ENCODE measurements around the gene IRX5.

Gene IRX5

GRCh38 chr16:54921206-54921824 is 9.3 kb upstream of the IRX5 start:
- Histone ChIP-seq H3K4me1 (ENCODE audit: control insufficient read depth, insufficient read depth, low read length) (peaks cover 16% of the 10 kb centered on the region), H3K27me3 (replicated peaks; ENCODE audit: control insufficient read depth, insufficient read depth, low read length) (no peaks in the 10 kb centered on the region), H3K4me3 (ENCODE audit: low read length) (no peak overlapping the region), H3K9me3 (ENCODE audit: control insufficient read depth, low read length) (no peaks in the 10 kb centered on the region), H3K36me3 (ENCODE audit: control insufficient read depth, insufficient read depth, low read length, severe bottlenecking) (peaks cover 19% of the 10 kb centered on the region), H3K9ac (ENCODE audit: low read length) (no peak overlapping the region)
- DNase-seq (ENCODE audit: low read depth), result peak; percentile 13

- Histone ChIP-seq H3K4me1 (ENCODE audit: control insufficient read depth, insufficient read depth, low read length) (peaks cover 27% of the 10 kb centered on the region), H3K27me3 (replicated peaks; ENCODE audit: control insufficient read depth, insufficient read depth, low read length) (no peaks in the 10 kb centered on the region), H3K36me3 (ENCODE audit: control insufficient read depth, insufficient read depth, low read length, severe bottlenecking) (peaks cover 12% of the 10 kb centered on the region), H3K9me3 (ENCODE audit: control insufficient read depth, low read length) (no peaks in the 10 kb centered on the region), H3K9ac (ENCODE audit: low read length) (no peak overlapping the region), H3K4me3 (ENCODE audit: low read length) (no peak overlapping the region)
- no peak for DNase-seq (ENCODE audit: low read depth)
These were observed 7.6 kb upstream of the IRX5 start for GRCh38 chr16:54923055-54923473.

GRCh38 chr16:54923988-54924387 is 6.7 kb upstream of the IRX5 start:
- Histone ChIP-seq H3K9me3 (ENCODE audit: control insufficient read depth, low read length) (no peaks in the 10 kb centered on the region), H3K4me3 (ENCODE audit: low read length) (no peak overlapping the region), H3K4me1 (ENCODE audit: control insufficient read depth, insufficient read depth, low read length) (peaks cover 27% of the 10 kb centered on the region), H3K9ac (ENCODE audit: low read length) (no peak overlapping the region), H3K36me3 (ENCODE audit: control insufficient read depth, insufficient read depth, low read length, severe bottlenecking) (peaks cover 8% of the 10 kb centered on the region), H3K27me3 (replicated peaks; ENCODE audit: control insufficient read depth, insufficient read depth, low read length) (no peaks in the 10 kb centered on the region)
- DNase-seq (ENCODE audit: low read depth), result no peak

- H3K4me3 ChIP-seq (ENCODE audit: low read length), result peak overlapping the region; percentile 93
- peaks cover 22% of the 10 kb centered on the region for H3K4me1 ChIP-seq (ENCODE audit: control insufficient read depth, insufficient read depth, low read length)
These were observed 4.4 kb upstream of the IRX5 start for GRCh38 chr16:54926166-54926838.

GRCh38 chr16:54927125-54928015 is 3.3 kb upstream of the IRX5 start:
- peak; percentile 7 for DNase-seq (ENCODE audit: low read depth)
- H3K27me3 ChIP-seq (replicated peaks; ENCODE audit: control insufficient read depth, insufficient read depth, low read length), result no peaks in the 10 kb centered on the region
- H3K4me3 ChIP-seq (ENCODE audit: low read length), result peak overlapping the region; percentile 93

More at GRCh38 chr16:54926166-54926838, 4.4 kb upstream of the IRX5 start:
- DNase-seq (ENCODE audit: low read depth), result peak; percentile 64
- Histone ChIP-seq H3K9ac (ENCODE audit: low read length) (peak overlapping the region; percentile 82), H3K27me3 (replicated peaks; ENCODE audit: control insufficient read depth, insufficient read depth, low read length) (no peaks in the 10 kb centered on the region), H3K36me3 (ENCODE audit: control insufficient read depth, insufficient read depth, low read length, severe bottlenecking) (no peaks in the 10 kb centered on the region), H3K9me3 (ENCODE audit: control insufficient read depth, low read length) (no peaks in the 10 kb centered on the region)

GRCh38 chr16:54928016-54928356 is 2.7 kb upstream of the IRX5 start:
- H3K9ac ChIP-seq (ENCODE audit: low read length), result peak overlapping the region; percentile 82
- DNase-seq (ENCODE audit: low read depth), result peak; percentile 71
- no peaks in the 10 kb centered on the region for H3K36me3 ChIP-seq (ENCODE audit: control insufficient read depth, insufficient read depth, low read length, severe bottlenecking)
- H3K9me3 ChIP-seq (ENCODE audit: control insufficient read depth, low read length), result no peaks in the 10 kb centered on the region
- no peaks in the 10 kb centered on the region for H3K27me3 ChIP-seq (replicated peaks; ENCODE audit: control insufficient read depth, insufficient read depth, low read length)
- peak overlapping the region; percentile 93 for H3K4me3 ChIP-seq (ENCODE audit: low read length)
- peaks cover 18% of the 10 kb centered on the region for H3K4me1 ChIP-seq (ENCODE audit: control insufficient read depth, insufficient read depth, low read length)

More at GRCh38 chr16:54927125-54928015, 3.3 kb upstream of the IRX5 start:
- Histone ChIP-seq H3K9me3 (ENCODE audit: control insufficient read depth, low read length) (no peaks in the 10 kb centered on the region), H3K9ac (ENCODE audit: low read length) (peak overlapping the region; percentile 82), H3K36me3 (ENCODE audit: control insufficient read depth, insufficient read depth, low read length, severe bottlenecking) (no peaks in the 10 kb centered on the region), H3K4me1 (ENCODE audit: control insufficient read depth, insufficient read depth, low read length) (peaks cover 18% of the 10 kb centered on the region)

- peak; percentile 77 for DNase-seq (ENCODE audit: low read depth)
- Histone ChIP-seq H3K4me3 (ENCODE audit: low read length) (peak overlapping the region; percentile 93), H3K36me3 (ENCODE audit: control insufficient read depth, insufficient read depth, low read length, severe bottlenecking) (no peaks in the 10 kb centered on the region), H3K4me1 (ENCODE audit: control insufficient read depth, insufficient read depth, low read length) (peaks cover 18% of the 10 kb centered on the region), H3K9ac (ENCODE audit: low read length) (peak overlapping the region; percentile 82), H3K27me3 (replicated peaks; ENCODE audit: control insufficient read depth, insufficient read depth, low read length) (no peaks in the 10 kb centered on the region), H3K9me3 (ENCODE audit: control insufficient read depth, low read length) (no peaks in the 10 kb centered on the region)
These were observed 2.1 kb upstream of the IRX5 start for GRCh38 chr16:54928411-54929089.

- H3K9me3 ChIP-seq (ENCODE audit: control insufficient read depth, low read length), result no peaks in the 10 kb centered on the region
- H3K9ac ChIP-seq (ENCODE audit: low read length), result peak overlapping the region; percentile 85
- peak; percentile 100 for DNase-seq (ENCODE audit: low read depth)
- H3K4me3 ChIP-seq (ENCODE audit: low read length), result peak overlapping the region; percentile 93
- no peaks in the 10 kb centered on the region for H3K36me3 ChIP-seq (ENCODE audit: control insufficient read depth, insufficient read depth, low read length, severe bottlenecking)
- H3K27me3 ChIP-seq (replicated peaks; ENCODE audit: control insufficient read depth, insufficient read depth, low read length), result no peaks in the 10 kb centered on the region
- peaks cover 18% of the 10 kb centered on the region for H3K4me1 ChIP-seq (ENCODE audit: control insufficient read depth, insufficient read depth, low read length)
These were observed 1.3 kb upstream of the IRX5 start for GRCh38 chr16:54929090-54930004.

GRCh38 chr16:54930869-54931119 is 129 bp downstream of the IRX5 start:
- H3K4me1 ChIP-seq (ENCODE audit: control insufficient read depth, insufficient read depth, low read length), result peaks cover 15% of the 10 kb centered on the region
- H3K4me3 ChIP-seq (ENCODE audit: low read length), result peak overlapping the region; percentile 87
- peak overlapping the region; percentile 93 for H3K9ac ChIP-seq (ENCODE audit: low read length)
- H3K36me3 ChIP-seq (ENCODE audit: control insufficient read depth, insufficient read depth, low read length, severe bottlenecking), result no peaks in the 10 kb centered on the region
- DNase-seq (ENCODE audit: low read depth), result no peak
- H3K9me3 ChIP-seq (ENCODE audit: control insufficient read depth, low read length), result no peaks in the 10 kb centered on the region
- no peaks in the 10 kb centered on the region for H3K27me3 ChIP-seq (replicated peaks; ENCODE audit: control insufficient read depth, insufficient read depth, low read length)

GRCh38 chr16:54931120-54932014 is 702 bp downstream of the IRX5 start:
- Histone ChIP-seq H3K36me3 (ENCODE audit: control insufficient read depth, insufficient read depth, low read length, severe bottlenecking) (no peaks in the 10 kb centered on the region), H3K9ac (ENCODE audit: low read length) (peak overlapping the region; percentile 93), H3K4me1 (ENCODE audit: control insufficient read depth, insufficient read depth, low read length) (peaks cover 11% of the 10 kb centered on the region), H3K9me3 (ENCODE audit: control insufficient read depth, low read length) (no peaks in the 10 kb centered on the region), H3K4me3 (ENCODE audit: low read length) (peak overlapping the region; percentile 87), H3K27me3 (replicated peaks; ENCODE audit: control insufficient read depth, insufficient read depth, low read length) (no peaks in the 10 kb centered on the region)
- peak; percentile 77 for DNase-seq (ENCODE audit: low read depth)
